Karpas-422 (cell line): Measurements from ENCODE around the gene DDX50. TPM values are rescaled to one million over a fixed set of nuclear protein-coding genes. Genes with fewer than 3 reads are reported as not detected.

Experiments
- small RNA-seq: library from RNA; depleted of rRNA; stranded (forward); fragments of <200 nt; gene quantifications from one replicate; pipeline ENCODE3, GENCODE V24; 2014
- total RNA-seq: library from RNA; depleted of rRNA; stranded (reverse); fragments of >200 nt; shearing (Covaris generic); gene quantifications from 2 replicates; pipeline ENCODE4 v1.2.3, GENCODE V29; 2014; ENCODE audit warnings: low replicate concordance; rRNA removed

The DDX50 gene
- total RNA-seq, 1 experiment from 2014 or later, result 48.3 TPM

Small RNA genes lying within 50 kb of the gene (small RNA-seq; reads per million reads assigned to genes)
- not detected for gene RNU6-571P

Other genes with a start within 250 kb of the DDX50 start
- gene CCAR1, start 180.1 kb upstream of the DDX50 start, total RNA-seq, result 58.3 and 102 TPM in 2 replicates
- gene STOX1, start 73.8 kb upstream of the DDX50 start, total RNA-seq, result 15.9 and 19.8 TPM in 2 replicates
- 87.0 and 89.8 TPM in 2 replicates for gene DDX21, start 54.9 kb downstream of the DDX50 start, total RNA-seq
- gene KIFBP, start 87.5 kb downstream of the DDX50 start, total RNA-seq, result 11.6 and 17.5 TPM in 2 replicates
- gene SRGN, start 186.8 kb downstream of the DDX50 start, total RNA-seq, result 18.3 and 56.4 TPM in 2 replicates
- 9.4 and 28.3 TPM in 2 replicates for gene VPS26A, start 222.9 kb downstream of the DDX50 start, total RNA-seq